ENCODE data around the gene PYCARD.

PYCARD gene

GRCh38 chr16:31186930-31187807 is 15.4 kb downstream of the PYCARD start:
- DNase-seq (ENCODE audit: low spot score) = no peak
- TF ChIP-seq CTCF (IDR thresholded peaks at IDR 0.05; ENCODE audit: extremely low read depth, missing control alignments) = no peak

- no peak for TF ChIP-seq CTCF (IDR thresholded peaks at IDR 0.05; ENCODE audit: extremely low read depth, missing control alignments)
- no peak for DNase-seq (ENCODE audit: low spot score)
Observed at GRCh38 chr16:31186176-31186575, 16.4 kb downstream of the PYCARD start.

GRCh38 chr16:31185339-31185738 is 17.2 kb downstream of the PYCARD start:
- no peak for DNase-seq (ENCODE audit: low spot score)

GRCh38 chr16:31184888-31185287 is 17.7 kb downstream of the PYCARD start:
- no peak for DNase-seq (ENCODE audit: low spot score)
- no peak for TF ChIP-seq CTCF (IDR thresholded peaks at IDR 0.05; ENCODE audit: extremely low read depth, missing control alignments)

More at GRCh38 chr16:31185339-31185738, 17.2 kb downstream of the PYCARD start:
- TF ChIP-seq CTCF (IDR thresholded peaks at IDR 0.05; ENCODE audit: extremely low read depth, missing control alignments) = no peak

GRCh38 chr16:31183432-31184428 is 18.8 kb downstream of the PYCARD start:
- no peak for TF ChIP-seq CTCF (IDR thresholded peaks at IDR 0.05; ENCODE audit: extremely low read depth, missing control alignments)
- no peak for DNase-seq (ENCODE audit: low spot score)

GRCh38 chr16:31182391-31182790 is 20.2 kb downstream of the PYCARD start:
- no peak for DNase-seq (ENCODE audit: low spot score)
- no peak for TF ChIP-seq CTCF (IDR thresholded peaks at IDR 0.05; ENCODE audit: extremely low read depth, missing control alignments)
